Ovary (tissue), 3 donors: ENCODE results near the gene COL25A1.
"Not testable (repeated sequence)": the region's sequence is repeated elsewhere in the genome, so short reads cannot be mapped to it uniquely, and the experiment has no call there.

ENCODE experiments used
- POLR2A ChIP-seq: fragments of 450-650 bp; IDR thresholded peaks from one replicate; pipeline ENCODE4 v1.6.1; 2017; ENCODE audit warnings: antibody characterized with exemption, mild to moderate bottlenecking, moderate library complexity
- TF ChIP-seq, protein P1 (sequence below), 3 donors: fragments of 450-650 bp in 2 of 3; fragments of 200-600 bp in 1 of 3; IDR thresholded peaks; one replicate each; pipeline versions ENCODE4 v1.5.1 to v1.8.0; 2016 to 2022; ENCODE audit warnings: antibody characterized with exemption in 3 of 3, mild to moderate bottlenecking in 1 of 3
- donor health status: DM: no; HTN: no; CAD: no.

DNA sequence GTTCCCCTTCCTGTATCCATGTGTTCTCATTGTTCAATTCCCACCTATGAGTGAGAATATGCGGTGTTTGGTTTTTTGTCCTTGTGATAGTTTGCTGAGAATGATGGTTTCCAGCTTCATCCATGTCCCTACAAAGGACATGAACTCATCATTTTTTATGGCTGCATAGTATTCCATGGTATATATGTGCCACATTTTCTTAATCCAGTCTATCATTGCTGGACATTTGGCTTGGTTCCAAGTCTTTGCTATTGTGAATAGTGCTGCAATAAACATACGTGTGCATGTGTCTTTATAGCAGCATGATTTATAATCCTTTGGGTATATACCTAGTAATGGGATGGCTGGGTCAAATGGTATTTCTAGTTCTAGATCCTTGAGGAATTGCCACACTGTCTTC is 194.2 kb downstream of the COL25A1 start:
- TF ChIP-seq, protein P1, sequence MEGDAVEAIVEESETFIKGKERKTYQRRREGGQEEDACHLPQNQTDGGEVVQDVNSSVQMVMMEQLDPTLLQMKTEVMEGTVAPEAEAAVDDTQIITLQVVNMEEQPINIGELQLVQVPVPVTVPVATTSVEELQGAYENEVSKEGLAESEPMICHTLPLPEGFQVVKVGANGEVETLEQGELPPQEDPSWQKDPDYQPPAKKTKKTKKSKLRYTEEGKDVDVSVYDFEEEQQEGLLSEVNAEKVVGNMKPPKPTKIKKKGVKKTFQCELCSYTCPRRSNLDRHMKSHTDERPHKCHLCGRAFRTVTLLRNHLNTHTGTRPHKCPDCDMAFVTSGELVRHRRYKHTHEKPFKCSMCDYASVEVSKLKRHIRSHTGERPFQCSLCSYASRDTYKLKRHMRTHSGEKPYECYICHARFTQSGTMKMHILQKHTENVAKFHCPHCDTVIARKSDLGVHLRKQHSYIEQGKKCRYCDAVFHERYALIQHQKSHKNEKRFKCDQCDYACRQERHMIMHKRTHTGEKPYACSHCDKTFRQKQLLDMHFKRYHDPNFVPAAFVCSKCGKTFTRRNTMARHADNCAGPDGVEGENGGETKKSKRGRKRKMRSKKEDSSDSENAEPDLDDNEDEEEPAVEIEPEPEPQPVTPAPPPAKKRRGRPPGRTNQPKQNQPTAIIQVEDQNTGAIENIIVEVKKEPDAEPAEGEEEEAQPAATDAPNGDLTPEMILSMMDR (IDR thresholded peaks at IDR 0.05), result not testable (repeated sequence)
- not testable (repeated sequence) for TF ChIP-seq POLR2A
